Measurements from ENCODE around the gene POLR3E.
"Not testable (repeated sequence)": the region's sequence is repeated elsewhere in the genome, so short reads cannot be mapped to it uniquely, and the experiment has no call there.

Gene POLR3E

DNA sequence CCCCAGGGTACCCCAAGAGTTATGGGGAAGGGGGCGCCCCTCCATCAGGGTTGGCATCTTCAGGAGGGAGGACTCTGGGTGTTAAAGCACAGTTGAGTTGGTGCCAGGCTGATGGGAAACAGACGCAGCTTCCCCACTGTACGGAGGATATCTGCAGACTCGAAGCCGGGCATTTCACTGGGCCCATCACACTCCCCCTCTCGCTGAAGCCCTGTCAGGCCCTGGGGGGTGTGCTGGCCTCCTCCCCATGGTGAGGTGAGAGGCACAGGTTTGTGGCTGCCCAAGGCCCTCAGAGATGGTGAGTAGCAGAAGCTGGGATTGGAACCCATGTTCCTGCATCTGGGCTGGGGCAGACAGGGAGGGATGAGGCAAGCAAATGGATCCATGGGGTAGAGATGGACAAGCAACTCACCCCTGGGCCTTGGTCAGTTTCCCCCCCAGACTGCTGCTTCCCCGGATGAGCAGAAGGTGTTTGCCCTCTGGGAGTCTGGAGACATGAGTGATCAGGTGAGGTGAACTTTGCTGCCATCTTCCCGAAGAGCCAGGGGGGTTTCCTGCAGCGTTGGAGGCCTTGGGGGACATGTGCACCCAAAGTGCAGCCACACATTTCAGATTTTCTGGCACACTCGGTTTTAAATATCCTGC is 31.0 kb downstream of the POLR3E start:
- no peak for TF ChIP-seq ZNF274 (IDR thresholded peaks at IDR 0.05; ENCODE audit: low read depth, low read length)
- no peak overlapping the region for H3K4me3 ChIP-seq (ENCODE audit: low read length)

DNA sequence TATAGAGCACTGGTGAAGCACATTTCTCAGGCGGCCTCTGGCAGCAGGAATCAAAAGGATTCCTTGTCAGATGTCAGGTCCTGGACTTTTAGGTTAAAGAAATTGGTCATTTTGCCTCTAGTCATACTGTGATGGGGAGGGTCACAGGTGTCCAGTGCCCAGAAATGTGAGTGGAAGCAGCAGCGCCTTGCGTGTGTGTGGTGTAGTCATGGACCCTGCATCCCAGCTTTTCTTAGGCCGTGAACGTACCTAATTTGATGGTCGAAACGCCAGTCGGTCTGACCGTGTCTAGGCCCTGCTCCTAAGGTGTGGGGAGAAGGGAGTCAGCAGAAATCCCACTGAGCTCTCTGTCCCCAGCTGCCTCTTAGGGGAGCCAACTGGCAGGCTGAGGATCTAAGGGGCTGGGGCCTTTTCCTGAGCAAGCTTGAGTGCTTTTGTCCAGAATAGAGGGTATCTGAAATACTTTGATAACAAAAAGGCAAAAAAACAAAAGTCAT is 32.0 kb downstream of the POLR3E start:
- no peak for TF ChIP-seq ZNF274 (IDR thresholded peaks at IDR 0.05; ENCODE audit: low read depth, low read length)

DNA sequence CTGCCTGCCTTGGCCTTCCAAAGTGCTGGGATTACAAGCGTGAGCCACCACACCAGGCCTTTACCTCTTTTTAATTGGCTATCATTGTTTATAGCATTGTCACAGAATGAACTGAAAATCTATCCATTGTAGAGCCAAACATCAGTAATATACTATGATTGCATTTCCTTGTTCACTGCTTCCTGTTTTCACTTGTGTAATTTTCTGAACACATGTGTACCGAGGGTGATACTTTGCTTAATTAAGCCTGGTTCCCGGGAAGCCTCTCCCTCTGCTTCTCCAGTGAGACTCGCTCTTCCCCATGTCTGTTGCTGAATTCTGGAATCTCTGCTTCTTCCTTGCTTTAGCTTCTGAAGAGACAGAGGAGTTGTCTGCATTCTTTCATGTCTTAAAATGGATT is 33.1 kb downstream of the POLR3E start:
- no peak for TF ChIP-seq ZNF274 (IDR thresholded peaks at IDR 0.05; ENCODE audit: low read depth, low read length)

More for the DNA sequence above, 32.0 kb downstream of the POLR3E start:
- no peak overlapping the region for H3K4me3 ChIP-seq (ENCODE audit: low read length)

DNA sequence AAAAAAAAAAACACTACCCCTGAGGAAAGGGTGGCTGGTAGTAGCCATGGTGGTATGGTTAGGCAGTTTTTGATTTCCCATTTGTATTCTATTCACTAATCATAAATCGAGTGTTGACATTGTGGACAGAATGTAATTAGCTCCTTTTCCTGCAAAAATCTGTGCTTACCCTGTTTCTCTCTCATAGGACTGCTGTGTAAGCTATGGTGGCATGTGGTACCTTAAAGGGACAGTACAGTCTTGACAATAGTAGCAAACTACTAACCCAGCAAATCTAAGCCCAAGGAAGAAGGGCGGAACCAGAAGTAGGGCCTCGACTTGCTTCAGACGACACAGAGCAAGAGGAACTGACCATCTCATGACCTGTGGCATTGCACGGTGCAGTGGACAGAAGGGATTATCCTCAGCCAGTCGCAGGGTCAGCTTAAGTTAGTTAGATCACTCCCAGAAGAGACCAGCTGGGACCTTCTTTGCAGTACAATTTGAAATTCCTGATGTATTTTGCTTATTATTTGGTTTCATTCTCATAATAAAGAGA is 36.3 kb downstream of the POLR3E start:
- H3K4me3 ChIP-seq (ENCODE audit: low read length): no peak overlapping the region
- TF ChIP-seq ZNF274 (IDR thresholded peaks at IDR 0.05; ENCODE audit: low read depth, low read length): no peak

More for the DNA sequence above, 33.1 kb downstream of the POLR3E start:
- H3K4me3 ChIP-seq (ENCODE audit: low read length): no peak overlapping the region

DNA sequence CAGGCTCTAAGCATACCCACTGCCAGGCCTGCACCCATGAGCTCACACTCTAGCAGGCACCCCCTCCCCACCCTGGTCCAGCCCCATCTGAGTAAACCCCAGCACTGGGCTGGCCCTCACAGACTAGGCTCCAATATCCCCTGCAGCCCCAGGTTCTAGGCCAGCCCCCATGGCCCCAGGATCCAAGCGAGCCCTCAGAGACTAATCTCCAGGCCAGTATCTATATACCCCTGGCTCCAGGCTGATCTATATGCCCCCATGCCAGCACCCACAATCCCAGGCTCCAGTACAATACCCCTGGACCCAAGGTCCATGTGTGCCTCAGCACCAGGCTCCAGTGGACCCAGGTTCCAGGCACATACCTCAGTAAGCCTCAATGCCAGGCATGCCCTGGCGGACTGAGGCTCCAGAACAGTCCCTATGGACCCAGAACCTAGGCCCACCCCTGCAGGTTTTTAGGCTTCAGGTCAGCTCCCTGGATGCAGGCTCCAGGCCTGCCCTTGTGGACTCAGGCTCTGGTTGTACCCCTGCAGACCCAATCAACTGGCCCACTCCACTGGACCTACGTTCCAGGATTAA is 38.5 kb downstream of the POLR3E start:
- TF ChIP-seq ZNF274 (IDR thresholded peaks at IDR 0.05; ENCODE audit: low read depth, low read length): no peak

DNA sequence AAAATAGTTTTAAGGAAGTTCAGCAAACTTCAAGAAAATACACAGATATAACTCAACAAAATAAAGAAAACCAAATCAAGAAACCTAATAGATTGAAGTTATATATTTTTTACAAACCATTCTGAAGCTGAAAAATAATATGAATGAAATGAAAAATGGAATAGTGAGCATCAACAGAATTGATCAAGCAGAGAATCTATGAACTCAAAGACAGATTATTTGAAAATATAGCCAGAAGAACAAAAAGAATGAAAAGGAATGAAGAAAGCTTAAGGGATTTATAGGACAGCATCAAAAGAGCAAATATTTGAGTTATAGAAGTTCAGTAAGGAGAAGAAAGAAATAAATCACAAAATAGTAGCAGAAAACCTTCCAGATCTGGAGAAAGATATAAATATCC is 39.4 kb downstream of the POLR3E start:
- TF ChIP-seq ZNF274 (IDR thresholded peaks at IDR 0.05; ENCODE audit: low read depth, low read length): no peak
- no peak overlapping the region for H3K4me3 ChIP-seq (ENCODE audit: low read length)

More for the DNA sequence above, 38.5 kb downstream of the POLR3E start:
- no peak overlapping the region for H3K4me3 ChIP-seq (ENCODE audit: low read length)

- TF ChIP-seq ZNF274 (IDR thresholded peaks at IDR 0.05; ENCODE audit: low read depth, low read length): no peak
- no peak overlapping the region for H3K4me3 ChIP-seq (ENCODE audit: low read length)
Measured at GRCh38 chr16:22337045-22337444, 39.8 kb downstream of the POLR3E start.

DNA sequence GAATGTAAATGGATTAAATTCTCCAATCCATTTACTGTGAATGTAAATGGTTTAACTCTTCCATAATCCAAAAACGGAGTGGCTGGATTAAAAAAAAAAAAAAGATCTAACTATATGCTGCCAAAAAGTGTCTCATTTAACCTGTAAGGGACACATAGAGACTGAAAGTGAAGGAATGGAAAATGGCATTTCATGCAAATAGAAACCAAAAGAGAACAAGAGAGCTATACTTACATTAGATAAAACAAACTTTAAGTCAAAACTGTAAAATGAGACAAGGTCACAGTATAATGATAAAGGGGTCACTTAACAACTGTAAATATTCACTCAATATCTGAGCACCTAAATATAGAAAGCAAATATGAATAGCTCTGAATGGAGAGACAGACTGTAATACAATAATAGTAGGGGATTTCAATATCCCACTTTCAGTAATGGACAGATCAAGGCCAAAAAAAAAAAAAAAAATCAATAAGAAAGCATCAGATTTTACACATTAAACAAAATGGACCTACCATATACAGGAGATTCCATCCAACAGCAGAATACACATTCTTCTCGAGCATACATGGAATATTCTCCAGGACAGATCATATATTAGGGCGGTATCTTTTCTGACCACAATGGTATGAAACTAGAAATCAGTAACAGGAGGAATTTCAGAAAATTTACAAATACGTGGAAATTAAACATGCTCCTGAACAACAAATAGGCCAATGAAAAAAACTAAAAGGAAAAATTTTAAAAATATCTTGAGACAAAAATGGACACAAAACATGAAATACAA is 40.8 kb downstream of the POLR3E start:
- no peak for TF ChIP-seq ZNF274 (IDR thresholded peaks at IDR 0.05; ENCODE audit: low read depth, low read length)
- no peak overlapping the region for H3K4me3 ChIP-seq (ENCODE audit: low read length)

DNA sequence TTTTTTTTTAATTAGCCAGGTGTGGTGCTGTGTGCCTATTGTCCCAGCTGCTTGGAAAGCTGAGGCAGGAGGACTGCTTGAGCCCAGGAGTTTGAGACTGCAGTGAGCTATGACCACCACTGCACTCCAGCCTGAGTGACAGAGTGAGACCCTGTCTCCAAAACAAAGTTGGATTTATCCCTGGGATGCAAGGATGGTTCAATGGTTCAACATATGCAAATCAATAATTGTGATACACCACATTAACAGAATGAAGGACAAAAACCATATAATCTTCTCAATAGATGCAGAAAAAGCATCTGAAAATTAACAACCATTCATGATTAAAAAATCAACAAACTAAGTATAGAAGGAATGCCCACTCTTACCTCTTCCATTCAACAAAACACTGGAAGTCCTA is 43.7 kb downstream of the POLR3E start:
- TF ChIP-seq ZNF274 (IDR thresholded peaks at IDR 0.05; ENCODE audit: low read depth, low read length): no peak
- H3K4me3 ChIP-seq (ENCODE audit: low read length): no peak overlapping the region

GRCh38 chr16:22342082-22342481 is 44.9 kb downstream of the POLR3E start:
- no peak overlapping the region for H3K4me3 ChIP-seq (ENCODE audit: low read length)
- TF ChIP-seq ZNF274 (IDR thresholded peaks at IDR 0.05; ENCODE audit: low read depth, low read length): no peak

GRCh38 chr16:22346483-22346882 is 49.3 kb downstream of the POLR3E start:
- no peak for TF ChIP-seq ZNF274 (IDR thresholded peaks at IDR 0.05; ENCODE audit: low read depth, low read length)
- no peak overlapping the region for H3K4me3 ChIP-seq (ENCODE audit: low read length)

- TF ChIP-seq ZNF274 (IDR thresholded peaks at IDR 0.05; ENCODE audit: low read depth, low read length): no peak
- no peak overlapping the region for H3K4me3 ChIP-seq (ENCODE audit: low read length)
Measured at GRCh38 chr16:22347100-22347820, 50.1 kb downstream of the POLR3E start.

- H3K4me3 ChIP-seq (ENCODE audit: low read length): no peak overlapping the region
- TF ChIP-seq ZNF274 (IDR thresholded peaks at IDR 0.05; ENCODE audit: low read depth, low read length): no peak
Measured at GRCh38 chr16:22348291-22348690, 51.1 kb downstream of the POLR3E start.

DNA sequence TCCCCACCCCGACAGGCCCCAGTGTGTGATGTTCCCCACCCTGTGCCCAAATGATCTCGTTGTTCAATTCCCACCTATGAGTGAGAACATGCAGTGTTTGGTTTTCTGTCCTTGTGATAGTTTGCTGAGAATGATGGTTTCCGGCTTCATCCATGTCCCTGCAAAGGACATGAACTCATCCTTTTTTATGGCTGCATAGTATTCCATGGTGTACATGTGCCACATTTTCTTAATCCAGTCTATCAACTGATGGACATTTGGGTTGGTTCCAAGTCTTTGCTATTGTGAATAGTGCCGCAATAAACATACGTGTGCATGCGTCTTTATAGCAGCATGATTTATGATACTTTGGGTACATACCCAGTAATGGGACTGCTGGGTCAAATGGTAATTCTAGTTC is 53.8 kb downstream of the POLR3E start:
- H3K4me3 ChIP-seq (ENCODE audit: low read length): not testable (repeated sequence)
